Colon (tissue), 2 donors: Measurements from ENCODE around the gene CCDC34.

Experiments used
- FAIRE-seq: peaks from 2 replicates; lab custom pipeline; 2012; peaks lifted over from hg19 to GRCh38; lab: Jason Lieb, UNC
- donor health status: control.
- donor health status: control.

The CCDC34 gene

GRCh38 chr11:27290261-27291050 lies 72.6 kb downstream of the CCDC34 start:
- FAIRE-seq, result no peak
